Trophoblast cell (in vitro differentiated cells and primary cell): Measurements from ENCODE around the gene ZNF775.

ENCODE experiments used
- DNase-seq, 2 donors: peaks; one replicate each; pipeline ENCODE4 v3.0.0-alpha.2; 2016
- H2AFZ ChIP-seq: 2 replicates; pipeline ENCODE4 v1.6.1; 2013; ENCODE audit warnings: low read length, moderate library complexity, mild to moderate bottlenecking; ENCODE audit not compliant: insufficient read depth, poor library complexity
- H2AK5ac ChIP-seq: 2 replicates; pipeline ENCODE4 v1.6.1; 2013; ENCODE audit warnings: mild to moderate bottlenecking, low read length
- H2BK120ac ChIP-seq: 2 replicates; pipeline ENCODE4 v1.6.1; 2013; ENCODE audit warnings: low read length, mild to moderate bottlenecking, moderate library complexity; ENCODE audit not compliant: insufficient read depth, poor library complexity
- H2BK12ac ChIP-seq: 2 replicates; pipeline ENCODE4 v1.6.1; 2013; ENCODE audit warnings: mild to moderate bottlenecking, low read length, moderate library complexity
- H2BK5ac ChIP-seq: 2 replicates; pipeline ENCODE4 v1.6.1; 2013; ENCODE audit warnings: low read length, low read depth, moderate library complexity, mild to moderate bottlenecking; ENCODE audit not compliant: poor library complexity
- H3K14ac ChIP-seq: 2 replicates; pipeline ENCODE4 v1.6.1; 2013; ENCODE audit warnings: mild to moderate bottlenecking, low read length
- H3K18ac ChIP-seq: 2 replicates; pipeline ENCODE4 v1.6.1; 2013; ENCODE audit warnings: mild to moderate bottlenecking, low read length
- H3K23ac ChIP-seq: 2 replicates; pipeline ENCODE4 v1.6.1; 2013; ENCODE audit warnings: low read length
- H3K27ac ChIP-seq: 2 replicates; pipeline ENCODE4 v1.5.1; 2013; ENCODE audit warnings: low read depth, mild to moderate bottlenecking, inconsistent platforms, low read length, moderate library complexity
- H3K27me3 ChIP-seq: 2 replicates; pipeline ENCODE4 v1.6.1; 2013; ENCODE audit warnings: inconsistent platforms, mild to moderate bottlenecking, low read length, moderate library complexity; ENCODE audit not compliant: insufficient read depth
- H3K36me3 ChIP-seq, 2 experiments: 1 replicate in 1 of 2; 2 replicates in 1 of 2; pipeline ENCODE4 v1.6.1; 2013; ENCODE audit warnings: low read length in 2 of 2, mild to moderate bottlenecking in 2 of 2, moderate library complexity in 1 of 2; ENCODE audit not compliant: insufficient read depth in 2 of 2, control insufficient read depth in 1 of 2
- H3K4ac ChIP-seq: 2 replicates; pipeline ENCODE4 v1.6.1; 2013; ENCODE audit warnings: low read depth, mild to moderate bottlenecking, low read length, moderate library complexity
- H3K4me1 ChIP-seq, 2 experiments: 1 replicate in 1 of 2; 2 replicates in 1 of 2; pipeline ENCODE4 v1.6.1; 2013; ENCODE audit warnings: low read length in 2 of 2, mild to moderate bottlenecking in 2 of 2, moderate library complexity in 1 of 2; ENCODE audit not compliant: insufficient read depth in 2 of 2, control insufficient read depth in 1 of 2
- H3K4me2 ChIP-seq: 2 replicates; pipeline ENCODE4 v1.6.1; 2013; ENCODE audit warnings: inconsistent platforms, mild to moderate bottlenecking, low read length, moderate library complexity
- H3K4me3 ChIP-seq: 2 replicates; pipeline ENCODE4 v1.5.1; 2013; ENCODE audit warnings: mild to moderate bottlenecking, low read depth, low read length, inconsistent platforms
- H3K79me1 ChIP-seq: one replicate; pipeline ENCODE4 v1.6.1; 2013; ENCODE audit warnings: low read length
- H3K79me2 ChIP-seq: 2 replicates; pipeline ENCODE4 v1.6.1; 2013; ENCODE audit warnings: low read length, mild to moderate bottlenecking; ENCODE audit not compliant: control insufficient read depth, insufficient read depth, poor library complexity
- H3K9ac ChIP-seq: 2 replicates; pipeline ENCODE4 v1.6.1; 2013; ENCODE audit warnings: mild to moderate bottlenecking, low read length
- H3K9me3 ChIP-seq: 2 replicates; pipeline ENCODE4 v1.6.1; 2013; ENCODE audit warnings: low read depth, mild to moderate bottlenecking, control low read depth, inconsistent platforms, low read length; ENCODE audit not compliant: insufficient read depth
- H4K12ac ChIP-seq: 2 replicates; pipeline ENCODE4 v1.6.1; 2013; ENCODE audit warnings: low read depth, mild to moderate bottlenecking, low read length, moderate library complexity
- H4K8ac ChIP-seq: 2 replicates; pipeline ENCODE4 v1.6.1; 2013; ENCODE audit warnings: low read depth, mild to moderate bottlenecking, low read length, moderate library complexity
- H4K91ac ChIP-seq: one replicate; pipeline ENCODE4 v1.6.1; 2013; ENCODE audit warnings: low read depth, mild to moderate bottlenecking, low read length, moderate library complexity
- WGBS: extraction: QIAGEN DNeasy Blood & Tissue Kit; methylation state at CpG from one replicate; pipeline ENCODE4 v1.1.7; 2013; ENCODE audit warnings: missing lambda C conversion rate; ENCODE audit not compliant: insufficient read length, insufficient coverage; ENCODE audit errors: extremely low coverage; 5-methylcytosine and 5-hydroxymethylcytosine counted together

Gene ZNF775

GRCh38 chr7:150389532-150389816 lies 10.3 kb downstream of the ZNF775 start:
- WGBS = no CpG with 5 or more reads among the region's 5 CpGs
- no peaks in the 10 kb centered on the region for H3K27me3 ChIP-seq
- no peak overlapping the region for H3K23ac ChIP-seq
- no peak overlapping the region for H2BK5ac ChIP-seq
- H3K36me3 ChIP-seq = peaks cover 22 to 24% of the 10 kb centered on the region in 2 experiments
- no peaks in the 10 kb centered on the region for H3K79me2 ChIP-seq
- no peak overlapping the region for H3K4ac ChIP-seq
- H3K4me2 ChIP-seq = no peak overlapping the region
- no peak overlapping the region for H3K14ac ChIP-seq
- DNase-seq = no peak
- H3K9me3 ChIP-seq = no peaks in the 10 kb centered on the region
- H3K79me1 ChIP-seq = no peaks in the 10 kb centered on the region
- H2BK12ac ChIP-seq = no peak overlapping the region
- no peak overlapping the region for H2AK5ac ChIP-seq
- H3K4me3 ChIP-seq = no peak overlapping the region
- no peak overlapping the region for H4K91ac ChIP-seq
- H3K18ac ChIP-seq = no peak overlapping the region
- peaks cover 8% of the 10 kb centered on the region in 2 experiments for H3K4me1 ChIP-seq
- H3K9ac ChIP-seq = no peak overlapping the region
- H4K8ac ChIP-seq = no peak overlapping the region
- H2AFZ ChIP-seq = no peak overlapping the region
- no peak overlapping the region for H4K12ac ChIP-seq
- no peak overlapping the region for H3K27ac ChIP-seq
- no peak overlapping the region for H2BK120ac ChIP-seq

- H3K27ac ChIP-seq = no peak overlapping the region
- peaks cover 22 to 24% of the 10 kb centered on the region in 2 experiments for H3K36me3 ChIP-seq
- H4K12ac ChIP-seq = no peak overlapping the region
- H3K4me3 ChIP-seq = no peak overlapping the region
- H3K23ac ChIP-seq = no peak overlapping the region
- no peaks in the 10 kb centered on the region for H3K9me3 ChIP-seq
- no peaks in the 10 kb centered on the region for H3K79me1 ChIP-seq
- no peaks in the 10 kb centered on the region for H3K27me3 ChIP-seq
- no peaks in the 10 kb centered on the region for H3K79me2 ChIP-seq
- H3K4me2 ChIP-seq = no peak overlapping the region
- H2AK5ac ChIP-seq = no peak overlapping the region
- no peak overlapping the region for H2BK12ac ChIP-seq
- no peak overlapping the region for H3K18ac ChIP-seq
- no peak overlapping the region for H3K9ac ChIP-seq
- no peak for DNase-seq
- H2AFZ ChIP-seq = no peak overlapping the region
- H2BK120ac ChIP-seq = no peak overlapping the region
- no CpG with 5 or more reads among the region's 7 CpGs for WGBS
- H2BK5ac ChIP-seq = no peak overlapping the region
- peaks cover 3% of the 10 kb centered on the region in 2 experiments for H3K4me1 ChIP-seq
- no peak overlapping the region for H3K14ac ChIP-seq
- H4K8ac ChIP-seq = no peak overlapping the region
- no peak overlapping the region for H4K91ac ChIP-seq
- no peak overlapping the region for H3K4ac ChIP-seq
These were observed 11.1 kb downstream of the ZNF775 start for GRCh38 chr7:150390205-150390604.

GRCh38 chr7:150393325-150393724 lies 14.2 kb downstream of the ZNF775 start:
- H2BK120ac ChIP-seq = no peak overlapping the region
- no peak overlapping the region for H3K4ac ChIP-seq
- H3K79me1 ChIP-seq = peaks cover 14% of the 10 kb centered on the region
- H2BK5ac ChIP-seq = no peak overlapping the region
- H3K9ac ChIP-seq = no peak overlapping the region
- no CpG with 5 or more reads among the region's 3 CpGs for WGBS
- H4K8ac ChIP-seq = no peak overlapping the region
- no peak overlapping the region for H4K12ac ChIP-seq
- DNase-seq = no peak
- H3K4me1 ChIP-seq = peaks cover 14 to 18% of the 10 kb centered on the region in 2 experiments
- H3K4me3 ChIP-seq = no peak overlapping the region
- H2BK12ac ChIP-seq = no peak overlapping the region
- H3K14ac ChIP-seq = no peak overlapping the region
- H3K79me2 ChIP-seq = peaks cover 3% of the 10 kb centered on the region
- H4K91ac ChIP-seq = no peak overlapping the region
- H3K18ac ChIP-seq = no peak overlapping the region
- no peak overlapping the region for H2AFZ ChIP-seq
- no peaks in the 10 kb centered on the region for H3K27me3 ChIP-seq
- H2AK5ac ChIP-seq = no peak overlapping the region
- no peaks in the 10 kb centered on the region for H3K9me3 ChIP-seq
- H3K27ac ChIP-seq = no peak overlapping the region
- no peak overlapping the region for H3K4me2 ChIP-seq
- peaks cover 33 to 34% of the 10 kb centered on the region in 2 experiments for H3K36me3 ChIP-seq
- H3K23ac ChIP-seq = no peak overlapping the region

- peak overlapping the region; percentile 56 for H4K91ac ChIP-seq
- H3K9me3 ChIP-seq = no peaks in the 10 kb centered on the region
- peaks cover 34% of the 10 kb centered on the region for H3K79me1 ChIP-seq
- WGBS = no CpG with 5 or more reads among the region's 20 CpGs
- H3K4me1 ChIP-seq = peaks cover 29 to 41% of the 10 kb centered on the region in 2 experiments
- no peak overlapping the region for H3K27ac ChIP-seq
- H2AK5ac ChIP-seq = peak overlapping the region; percentile 20
- peak overlapping the region; percentile 45 for H2BK120ac ChIP-seq
- H3K4me2 ChIP-seq = no peak overlapping the region
- no peak overlapping the region for H3K9ac ChIP-seq
- no peak overlapping the region for H3K23ac ChIP-seq
- no peaks in the 10 kb centered on the region for H3K27me3 ChIP-seq
- H4K8ac ChIP-seq = peak overlapping the region; percentile 18
- peaks cover 18 to 20% of the 10 kb centered on the region in 2 experiments for H3K36me3 ChIP-seq
- H3K79me2 ChIP-seq = peaks cover 12% of the 10 kb centered on the region
- peak overlapping the region; percentile 43 for H3K18ac ChIP-seq
- H4K12ac ChIP-seq = no peak overlapping the region
- H2AFZ ChIP-seq = no peak overlapping the region
- peak overlapping the region; percentile 13 for H2BK12ac ChIP-seq
- H3K14ac ChIP-seq = peak overlapping the region; percentile 23
- no peak overlapping the region for H3K4ac ChIP-seq
- DNase-seq = no peak
- H3K4me3 ChIP-seq = no peak overlapping the region
- H2BK5ac ChIP-seq = peak overlapping the region; percentile 4
These were observed 17.3 kb downstream of the ZNF775 start for GRCh38 chr7:150396426-150396825.
